Forelimb muscle (tissue), 1 donor: ENCODE data around the gene JAZF1. TPM values are rescaled to one million over a fixed set of nuclear protein-coding genes. Genes with fewer than 3 reads are reported as not detected.

ENCODE experiments used
- DNase-seq: peaks from one replicate; pipeline ENCODE4 v3.0.0-alpha.2; 2013; ENCODE audit warnings: low read depth
- polyA plus RNA-seq: library from polyadenylated mRNA; unstranded; fragments of 120-200 nt; gene quantifications from one replicate; pipeline ENCODE4 v1.2.1, GENCODE V29; 2013; ENCODE audit not compliant: insufficient read length

The JAZF1 gene
- polyA plus RNA-seq, 1 donor: 26.0 TPM

DNA sequence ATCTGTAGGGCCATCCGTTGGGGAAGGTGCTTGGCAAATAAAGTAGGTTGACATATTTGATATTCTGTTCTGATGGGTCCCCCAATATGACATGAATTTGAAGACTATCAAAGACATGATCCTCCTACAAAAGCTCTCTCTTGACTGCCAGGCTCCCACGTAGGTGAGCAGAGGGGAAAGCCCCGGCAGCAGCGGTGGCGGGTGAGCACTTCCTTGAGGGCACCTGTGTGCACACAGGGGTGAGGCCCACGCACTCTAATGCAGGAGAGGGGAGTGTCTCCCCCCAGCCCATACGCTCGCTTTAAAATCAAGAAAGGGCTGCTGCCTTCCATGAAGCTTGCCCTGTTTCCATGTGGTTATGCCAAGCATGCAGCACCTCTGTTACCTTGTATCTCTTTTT, 340.3 kb downstream of the JAZF1 start:
- no peak for DNase-seq

DNA sequence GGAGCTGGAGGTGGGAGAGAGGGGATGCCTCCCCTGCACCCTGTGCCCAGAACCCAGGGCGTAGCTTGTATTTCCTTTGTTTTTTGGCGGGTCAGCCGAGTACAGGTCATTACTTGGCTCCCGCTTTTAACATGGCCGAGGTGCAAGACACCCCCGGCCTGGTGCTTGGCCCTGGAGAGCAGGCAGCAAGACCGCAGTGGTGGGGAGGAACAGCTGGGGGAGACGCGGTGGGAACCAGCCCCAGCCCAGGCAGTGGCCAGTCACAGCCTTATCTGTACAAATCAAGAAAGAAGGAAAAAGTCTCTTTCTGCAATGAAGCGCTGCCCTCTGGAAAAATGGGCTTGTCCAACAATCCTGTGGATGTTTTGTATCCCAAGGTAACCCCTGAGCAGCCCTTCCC, 341.5 kb downstream of the JAZF1 start:
- DNase-seq: no peak

DNA sequence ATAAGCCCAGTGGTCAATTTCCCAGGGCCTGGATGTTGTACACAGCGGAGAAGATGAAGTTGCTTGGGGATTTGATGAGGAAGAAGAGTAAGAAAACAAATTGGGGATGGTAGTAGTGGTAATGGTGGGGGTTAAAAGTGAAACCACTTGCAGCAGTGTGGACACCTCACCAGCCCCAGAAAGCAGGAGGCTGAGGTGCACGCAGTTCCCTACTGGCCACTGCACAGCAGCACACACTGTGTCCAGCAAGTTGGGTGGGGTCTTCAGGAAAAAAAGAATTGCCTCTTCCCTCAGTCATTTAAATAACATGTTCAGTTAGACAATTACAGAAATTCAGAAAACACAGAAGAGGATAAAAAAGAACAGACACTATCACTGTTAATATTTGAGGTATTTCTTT, 344.1 kb downstream of the JAZF1 start:
- no peak for DNase-seq

DNA sequence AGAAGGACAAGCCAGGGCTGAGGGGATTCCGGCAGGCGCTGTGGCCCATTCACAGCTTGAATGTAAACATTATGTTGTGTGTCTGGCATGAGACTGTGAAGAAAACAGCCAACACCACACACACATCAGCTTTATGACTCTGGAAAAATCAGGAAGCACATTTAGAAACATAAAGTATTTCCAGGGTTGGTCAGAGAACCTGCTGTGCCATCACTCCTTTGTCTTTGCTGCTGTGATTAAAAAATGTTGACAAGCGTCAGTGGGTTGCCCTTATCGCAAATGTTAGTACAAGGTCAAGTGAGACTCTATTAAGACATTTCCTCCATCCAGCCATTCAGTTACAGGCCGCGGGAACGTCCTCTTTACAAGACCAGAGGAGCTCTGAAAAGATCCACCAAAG, 345.2 kb downstream of the JAZF1 start:
- DNase-seq: no peak

DNA sequence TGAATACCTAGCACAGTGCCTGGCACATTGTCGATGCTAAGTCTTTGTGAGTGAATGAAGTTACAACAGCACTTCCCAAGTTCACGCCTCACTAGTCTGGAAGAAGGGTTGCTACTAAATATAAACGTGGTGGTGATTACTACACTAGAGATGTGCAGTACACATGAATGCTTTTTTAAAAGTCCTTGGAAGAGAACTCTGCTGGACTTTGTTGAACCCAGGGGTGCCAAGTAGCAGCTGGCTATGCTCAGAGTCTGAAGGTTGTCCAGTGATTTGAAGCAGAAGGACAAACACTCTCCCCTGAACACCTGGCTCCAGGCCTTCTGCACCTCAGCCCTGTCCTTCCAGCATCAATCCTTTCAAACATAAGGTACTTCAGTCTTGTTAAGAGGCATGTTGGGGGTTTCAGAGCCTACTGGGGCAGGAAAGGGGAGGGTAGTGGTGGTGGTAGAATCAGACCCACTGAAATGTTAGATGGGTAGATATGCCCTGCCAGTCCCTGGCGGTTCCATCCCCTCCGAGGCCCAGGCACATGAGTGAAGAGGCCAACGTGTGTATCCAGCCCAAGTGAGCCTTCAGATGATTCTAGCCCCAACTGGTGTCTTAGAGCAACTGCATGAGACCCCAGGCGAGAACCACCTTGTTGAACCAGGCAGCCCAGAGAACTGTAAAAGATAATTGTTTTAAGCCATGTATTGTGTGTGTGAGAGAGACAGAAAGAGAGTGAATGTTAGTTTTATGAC, 346.2 kb downstream of the JAZF1 start:
- no peak for DNase-seq

DNA sequence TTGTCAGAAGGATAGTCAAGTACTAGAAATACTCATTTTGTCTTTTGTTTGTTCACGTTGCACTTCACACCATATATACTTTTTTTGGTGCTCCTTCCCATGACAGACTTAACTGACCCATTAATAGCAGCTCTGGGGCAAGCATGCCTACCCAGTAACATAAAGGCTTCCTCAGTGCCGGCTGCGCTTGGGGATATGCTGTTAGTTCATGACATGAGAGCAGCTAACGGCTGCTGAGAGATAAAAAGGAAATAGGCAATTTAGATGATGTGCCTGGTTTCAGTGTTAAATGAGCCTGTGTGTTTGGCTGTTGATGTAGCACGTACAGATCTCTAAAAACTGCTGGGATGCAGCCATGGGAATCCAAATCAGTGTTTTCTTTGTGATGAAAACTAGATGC, 354.2 kb downstream of the JAZF1 start:
- no peak for DNase-seq

DNA sequence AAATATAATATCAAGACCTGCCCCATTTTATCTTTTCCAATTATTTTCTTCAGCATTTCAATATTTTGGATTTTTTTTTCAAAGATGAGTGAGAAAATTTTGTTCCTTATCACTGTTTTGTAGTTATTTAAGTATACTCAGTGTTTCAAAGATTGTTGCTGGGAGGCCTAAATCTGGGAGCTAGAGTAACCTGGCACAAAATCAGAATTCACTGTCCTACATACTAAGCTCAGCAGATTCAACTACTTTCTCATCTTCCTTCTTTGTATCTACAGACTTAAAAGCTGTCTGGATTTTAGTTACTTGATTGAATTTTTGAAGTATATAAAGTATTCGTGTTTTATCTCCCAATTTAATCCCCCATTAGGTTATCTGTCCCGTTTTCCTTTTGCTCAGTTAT, 354.7 kb downstream of the JAZF1 start:
- DNase-seq: no peak

DNA sequence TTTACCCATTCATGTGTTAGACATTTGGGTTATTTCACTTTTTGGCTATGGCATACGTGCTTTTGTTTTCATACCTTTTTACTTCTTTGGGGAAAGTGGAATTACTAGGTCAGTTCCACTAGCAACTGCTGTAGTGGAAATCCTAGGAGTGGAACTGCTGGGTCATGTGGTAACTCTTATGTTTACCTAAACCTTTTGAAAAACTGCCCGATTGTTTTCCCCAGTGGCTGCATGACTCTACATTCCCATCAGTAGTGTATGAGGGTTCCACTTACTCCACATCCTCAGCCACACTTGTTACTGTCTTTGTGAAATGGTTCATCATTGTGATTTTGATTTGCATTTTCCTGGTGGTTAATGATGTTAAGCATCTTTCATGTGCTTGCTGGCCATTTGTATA, 358.4 kb downstream of the JAZF1 start:
- no peak for DNase-seq

DNA sequence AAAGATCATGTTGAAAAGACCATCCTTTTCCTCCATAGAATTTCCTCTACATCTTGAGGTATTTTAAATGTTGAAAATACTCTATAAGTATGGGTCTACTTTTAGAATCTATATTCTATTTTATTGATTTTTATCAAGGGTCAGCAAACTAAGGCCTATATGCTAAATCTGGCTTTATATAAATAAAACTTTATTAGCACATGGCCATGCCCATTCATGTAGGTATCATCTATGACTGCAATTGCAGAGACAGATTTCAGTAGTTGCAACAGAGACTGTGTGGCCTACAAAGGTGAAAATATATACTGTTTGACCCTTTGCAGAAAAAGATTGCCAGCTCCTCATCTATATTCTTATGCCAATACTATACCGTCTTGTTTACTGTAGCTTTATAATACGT, 367.9 kb downstream of the JAZF1 start:
- DNase-seq: no peak

DNA sequence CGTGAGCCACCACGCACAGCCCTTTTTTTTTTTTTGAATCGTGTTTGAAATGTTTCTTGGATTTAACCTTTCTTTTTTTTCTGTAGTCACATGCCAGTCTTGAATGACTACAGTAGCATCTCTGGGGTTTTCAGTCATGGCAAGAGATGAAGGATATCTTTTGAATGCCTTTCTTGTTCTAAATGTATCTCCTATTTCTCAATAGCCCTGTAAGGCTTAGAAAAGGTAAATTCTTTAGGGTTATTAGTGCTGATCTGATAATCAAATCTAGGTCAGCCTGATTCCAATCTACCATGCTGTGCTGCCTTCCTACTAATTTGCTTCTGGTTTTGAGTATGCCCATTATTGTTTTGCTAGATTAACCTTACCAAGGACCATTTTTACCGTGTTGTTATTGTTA, 370.4 kb downstream of the JAZF1 start:
- DNase-seq: no peak

DNA sequence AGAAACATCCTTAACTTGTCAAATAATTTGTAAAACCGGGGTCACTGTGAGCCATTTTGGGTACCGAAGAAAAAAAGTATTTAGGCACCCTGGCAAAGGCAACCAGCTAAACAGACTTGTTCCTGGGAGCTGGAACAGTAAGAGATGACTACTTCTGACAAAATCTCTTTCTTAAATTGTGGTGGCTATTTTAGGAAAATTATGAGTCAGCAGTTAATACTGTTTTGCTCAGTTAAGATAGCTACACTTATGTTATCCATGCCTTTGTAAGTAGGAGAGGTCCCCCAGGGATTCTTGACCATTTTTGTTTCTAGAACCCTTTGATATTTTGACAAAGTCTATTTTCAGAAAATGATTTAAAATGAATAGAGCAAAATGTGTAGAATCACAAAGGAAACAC, 372.0 kb downstream of the JAZF1 start:
- no peak for DNase-seq

DNA sequence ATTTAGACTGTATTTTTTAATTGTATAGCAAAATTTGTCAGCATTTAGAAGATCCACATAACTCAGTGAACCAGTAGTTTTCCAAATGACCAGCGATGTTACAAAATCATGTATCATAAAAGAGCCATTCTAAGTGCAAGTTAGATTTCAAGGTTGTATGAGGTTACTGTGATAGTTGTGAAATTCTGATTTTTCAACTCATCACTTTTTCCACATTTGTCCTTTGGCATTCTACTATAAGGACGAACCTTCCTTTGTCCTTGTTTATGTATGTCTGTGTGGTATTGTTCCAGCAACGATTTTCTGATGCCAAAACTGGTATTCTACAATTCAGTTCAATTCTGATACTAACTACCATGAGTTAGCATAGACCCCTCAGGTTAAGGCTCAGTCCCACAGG, 376.5 kb downstream of the JAZF1 start:
- no peak for DNase-seq

DNA sequence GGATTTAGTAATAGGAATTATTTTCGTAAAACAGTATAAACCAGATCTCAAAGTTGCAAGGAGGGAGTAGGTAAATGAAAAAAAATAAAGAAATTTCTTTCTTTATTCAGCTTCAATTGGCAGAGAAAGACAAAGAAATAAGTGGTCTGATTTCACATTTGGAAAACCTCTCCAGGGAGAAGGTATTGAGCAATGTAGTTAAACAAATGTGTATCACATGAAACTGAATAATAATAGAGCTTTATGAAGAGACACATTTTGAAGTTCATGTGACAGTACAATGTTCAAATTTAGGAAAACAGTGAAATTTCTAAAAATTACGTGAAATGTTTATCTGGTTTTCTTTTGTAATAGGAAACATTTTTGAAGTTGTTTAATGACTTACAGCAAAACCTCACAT, 377.6 kb downstream of the JAZF1 start:
- peak; percentile 60 for DNase-seq

DNA sequence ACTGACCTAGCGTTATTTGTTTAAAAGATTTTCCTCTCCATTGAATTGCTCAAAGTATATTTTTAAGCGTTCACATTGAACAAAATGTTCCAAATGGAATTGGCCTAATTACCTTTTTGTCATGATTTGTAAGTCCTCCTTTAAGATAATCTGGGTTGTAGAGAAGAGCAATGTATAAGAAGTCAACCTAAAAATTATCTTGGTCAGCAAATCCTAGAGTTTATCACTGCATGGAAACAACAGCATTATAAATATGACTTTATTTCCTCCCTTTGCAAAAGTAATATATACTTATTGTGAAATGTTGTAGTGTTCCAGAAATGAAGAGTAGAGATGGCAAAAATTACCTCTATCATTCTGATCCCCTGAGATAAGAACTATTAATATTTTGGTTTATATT, 381.4 kb downstream of the JAZF1 start:
- DNase-seq: no peak

DNA sequence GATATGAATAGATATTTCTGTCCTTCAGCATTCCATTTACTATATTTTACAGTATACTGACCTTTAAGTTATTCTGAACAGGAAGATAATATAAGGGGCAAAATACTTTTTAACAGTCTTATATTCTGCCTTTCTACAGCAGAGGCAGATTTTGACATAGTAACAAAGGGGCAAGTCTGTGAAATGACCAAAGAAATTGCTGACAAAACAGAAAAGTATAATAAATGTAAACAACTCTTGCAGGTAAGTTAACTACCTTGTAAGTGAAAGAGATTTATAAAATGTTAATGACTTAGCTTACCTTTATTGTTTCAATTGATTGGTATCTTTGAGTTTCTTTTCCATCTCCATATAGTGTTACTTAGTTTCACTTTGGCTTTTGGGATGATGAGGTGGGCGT, 384.6 kb downstream of the JAZF1 start:
- no peak for DNase-seq

DNA sequence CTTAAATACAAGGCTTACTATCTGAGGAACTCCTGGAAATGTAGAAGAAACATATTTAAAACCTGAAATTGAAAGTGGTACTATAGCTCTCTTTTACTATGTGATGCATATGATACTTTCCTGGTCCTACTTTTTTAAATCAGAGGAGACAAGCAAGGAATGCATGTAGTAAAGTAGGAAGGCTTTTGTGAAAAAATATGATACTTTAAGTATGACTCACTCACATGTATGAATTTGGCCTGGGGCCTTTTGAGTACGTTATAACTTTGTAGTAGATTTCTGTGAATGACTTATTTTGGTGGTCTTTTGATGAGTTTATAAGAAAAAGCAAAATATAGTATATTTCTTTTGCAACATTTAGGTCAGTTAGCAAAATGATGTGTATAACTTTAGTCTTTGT, 386.8 kb downstream of the JAZF1 start:
- DNase-seq: no peak

DNA sequence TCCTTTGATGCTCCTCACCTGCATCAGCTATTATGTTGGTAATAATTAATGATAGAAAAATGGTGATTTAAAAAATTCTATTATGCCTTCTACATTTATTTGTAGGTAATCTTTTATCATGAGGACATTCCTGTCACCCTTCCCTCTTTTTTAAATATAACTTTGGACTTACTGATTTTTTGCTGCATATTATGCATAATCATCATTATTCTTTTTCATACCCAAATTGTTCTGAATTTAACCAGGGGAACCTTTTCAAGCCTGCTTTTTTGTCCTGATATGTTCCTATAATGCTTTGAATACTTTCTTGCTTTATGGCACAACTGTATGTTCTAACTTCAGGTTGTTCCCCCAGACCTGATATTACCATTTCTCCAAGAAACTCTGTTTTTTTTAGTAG, 392.2 kb downstream of the JAZF1 start:
- DNase-seq: no peak

DNA sequence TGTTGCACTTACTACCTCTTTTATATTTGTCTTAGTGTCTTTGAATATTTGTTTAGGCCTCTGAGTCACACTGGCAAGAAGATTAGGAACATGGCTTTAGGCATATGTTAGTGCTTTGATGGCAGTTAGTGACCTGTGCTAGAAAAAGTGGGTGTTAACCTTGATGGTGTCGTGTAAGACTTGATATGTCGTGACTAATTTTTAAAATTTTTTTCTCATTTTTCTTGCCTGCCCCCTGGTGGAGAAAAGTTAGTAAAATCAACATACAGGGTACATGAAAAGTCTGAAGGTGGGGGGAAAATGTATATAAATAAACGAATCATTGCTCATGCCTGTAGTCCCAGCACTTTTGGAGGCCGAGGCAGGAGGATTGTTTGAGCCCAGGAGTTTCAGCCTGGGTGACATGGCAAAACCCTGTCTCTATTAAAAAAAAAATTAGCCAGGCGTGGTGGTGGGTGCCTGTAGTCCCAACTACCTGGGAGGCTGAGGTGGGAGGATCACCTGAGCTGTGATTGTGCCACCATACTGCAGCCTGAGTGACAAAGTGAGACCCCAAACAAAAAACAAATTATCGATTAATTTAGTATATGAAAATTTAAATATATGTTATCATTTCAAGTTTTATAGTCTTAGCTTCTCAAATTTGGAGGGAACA, 396.1 kb downstream of the JAZF1 start:
- no peak for DNase-seq

DNA sequence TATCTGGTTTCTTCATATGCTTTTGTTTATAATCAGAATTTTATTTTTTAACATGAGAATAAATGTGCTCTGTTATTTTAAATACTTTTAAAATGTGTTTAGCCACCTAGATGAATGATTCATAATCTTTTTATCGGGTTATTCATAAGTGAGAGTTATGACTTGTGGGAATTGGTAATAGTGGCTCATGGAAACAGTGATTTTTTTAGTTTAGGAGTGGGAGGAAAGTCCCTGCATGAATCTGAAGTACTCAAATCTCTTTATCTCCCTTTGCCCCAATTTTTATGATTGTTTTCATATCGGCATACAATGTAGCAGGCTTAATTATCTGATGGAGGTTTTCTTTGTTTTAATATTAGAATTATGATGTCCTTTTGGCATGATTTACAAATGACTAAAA, 397.7 kb downstream of the JAZF1 start:
- DNase-seq: no peak

DNA sequence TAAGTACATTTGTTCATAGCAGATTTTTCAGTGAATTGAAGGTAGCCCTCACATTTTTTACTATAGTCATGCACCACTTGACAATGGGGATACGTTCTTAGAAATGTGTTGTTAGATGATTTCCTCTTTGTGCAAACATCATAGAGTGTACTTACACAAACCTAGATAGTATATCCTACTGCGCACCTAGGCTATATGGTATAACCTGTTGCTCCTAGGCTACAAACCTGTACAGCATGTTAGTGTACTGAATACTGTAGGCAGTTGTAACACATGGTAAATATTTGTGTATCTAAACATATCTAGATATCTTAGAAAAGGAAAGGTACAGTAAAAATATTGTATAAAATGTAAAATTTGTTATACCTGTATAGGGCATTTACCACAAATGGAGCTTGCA, 399.4 kb downstream of the JAZF1 start:
- no peak for DNase-seq
